Type B pancreatic cell (in vitro differentiated cells): Measurements from ENCODE around the gene ACAT2. TPM values are rescaled to one million over a fixed set of nuclear protein-coding genes. Genes with fewer than 3 reads are reported as not detected.
"Not testable (repeated sequence)": the region's sequence is repeated elsewhere in the genome, so short reads cannot be mapped to it uniquely, and the experiment has no call there.

Experiments used
- DNase-seq: peaks from one replicate; pipeline ENCODE4 v3.0.0; 2021; ENCODE audit warnings: mixed read lengths; ENCODE audit not compliant: unreplicated experiment; ENCODE audit errors: extremely low spot score
- H3K27ac Mint-ChIP-seq: 2 replicates; pipeline ENCODE4 v1.8.0; 2021; ENCODE audit warnings: mild to moderate bottlenecking, mixed read lengths
- H3K27me3 Mint-ChIP-seq: 2 replicates; pipeline ENCODE4 v1.8.0; 2021; ENCODE audit warnings: mixed read lengths
- H3K36me3 Mint-ChIP-seq: 2 replicates; pipeline ENCODE4 v1.8.0; 2021; ENCODE audit warnings: mixed read lengths
- H3K4me1 Mint-ChIP-seq: one replicate; pipeline ENCODE4 v1.8.0; 2021; ENCODE audit warnings: mixed read lengths; ENCODE audit not compliant: unreplicated experiment
- H3K4me3 Mint-ChIP-seq: 2 replicates; pipeline ENCODE4 v1.8.0; 2021; ENCODE audit warnings: mild to moderate bottlenecking, mixed read lengths
- H3K9me3 Mint-ChIP-seq: 2 replicates; pipeline ENCODE4 v1.8.0; 2021; ENCODE audit warnings: mixed read lengths
- CTCF ChIP-seq: fragments of 200-600 bp; sonication (generic); conservative IDR thresholded peaks from 2 replicates; pipeline ENCODE4 v1.5.0; 2021; ENCODE audit warnings: antibody characterized with exemption, mild to moderate bottlenecking
- long read RNA-seq: library from polyadenylated mRNA; unstranded; transcript quantifications from one replicate; pipeline ENCODE4 v2.0.0, GENCODE V29; 2020
- total RNA-seq: library from RNA; stranded (reverse); gene quantifications from 2 replicates; pipeline ENCODE4 v1.2.1, GENCODE V29; 2021; ENCODE audit warnings: low replicate concordance

The ACAT2 gene
- 38.4 and 67.4 TPM in 2 replicates for total RNA-seq
- long read RNA-seq, transcript ACAT2-201 (9 exons, 3,180 nt), result major isoform, 249 of 273 reads
- long read RNA-seq, partial matches to known transcripts, result 11 of 273 reads
- long read RNA-seq, other reads (novel, unspliced or antisense), result 12 of 273 reads

- H3K9me3 Mint-ChIP-seq, result no peaks in the 10 kb centered on the region
- H3K27me3 Mint-ChIP-seq, result no peaks in the 10 kb centered on the region
- peak within 1 kb of the TSS; percentile 95 for H3K4me3 Mint-ChIP-seq
- peak within 1 kb of the TSS; percentile 97 for H3K27ac Mint-ChIP-seq
- TF ChIP-seq CTCF, result no peak
- peaks cover 16% of the 10 kb centered on the region for H3K4me1 Mint-ChIP-seq
- peaks cover 30% of the 10 kb centered on the region for H3K36me3 Mint-ChIP-seq
- peak; percentile 94 for DNase-seq
These were observed at the start of gene ACAT2 for GRCh38 chr6:159761873-159762680. Gene ACAT2, plus strand, starts transcription at chr6:159762045. Its CDS starts 43 bp downstream, at chr6:159762088.

- DNase-seq, H3K36me3 Mint-ChIP-seq, H3K27ac Mint-ChIP-seq, H3K27me3 Mint-ChIP-seq, H3K4me1 Mint-ChIP-seq, H3K9me3 Mint-ChIP-seq, H3K4me3 Mint-ChIP-seq: not testable (repeated sequence)
These were observed 49.5 kb upstream of the ACAT2 start for GRCh38 chr6:159712389-159712788.

DNA sequence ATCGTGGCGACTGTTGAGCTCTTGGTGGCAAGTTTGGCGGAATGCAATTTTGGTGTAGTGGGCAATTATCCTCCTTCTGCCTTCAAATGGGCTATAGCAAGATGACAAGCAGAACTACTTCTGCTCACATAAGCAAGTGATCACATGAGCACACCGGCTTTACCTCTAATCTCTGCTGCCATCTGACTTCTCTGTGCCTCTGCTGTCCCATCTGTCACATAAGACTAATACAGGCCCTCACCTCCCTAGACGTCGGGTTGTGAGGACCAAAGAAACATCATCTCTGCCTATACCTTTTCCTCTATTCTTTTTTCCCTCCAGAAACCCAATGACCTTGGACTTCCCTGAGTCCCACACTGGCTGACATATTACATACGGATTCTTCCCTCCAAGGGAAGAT, 47.9 kb upstream of the ACAT2 start:
- no peak overlapping the region for H3K27ac Mint-ChIP-seq
- H3K4me3 Mint-ChIP-seq, result no peak overlapping the region
- TF ChIP-seq CTCF, result no peak
- no peak for DNase-seq
- H3K9me3 Mint-ChIP-seq, result no peaks in the 10 kb centered on the region
- H3K4me1 Mint-ChIP-seq, result no peaks in the 10 kb centered on the region
- peaks cover 5% of the 10 kb centered on the region for H3K36me3 Mint-ChIP-seq
- no peaks in the 10 kb centered on the region for H3K27me3 Mint-ChIP-seq

DNA sequence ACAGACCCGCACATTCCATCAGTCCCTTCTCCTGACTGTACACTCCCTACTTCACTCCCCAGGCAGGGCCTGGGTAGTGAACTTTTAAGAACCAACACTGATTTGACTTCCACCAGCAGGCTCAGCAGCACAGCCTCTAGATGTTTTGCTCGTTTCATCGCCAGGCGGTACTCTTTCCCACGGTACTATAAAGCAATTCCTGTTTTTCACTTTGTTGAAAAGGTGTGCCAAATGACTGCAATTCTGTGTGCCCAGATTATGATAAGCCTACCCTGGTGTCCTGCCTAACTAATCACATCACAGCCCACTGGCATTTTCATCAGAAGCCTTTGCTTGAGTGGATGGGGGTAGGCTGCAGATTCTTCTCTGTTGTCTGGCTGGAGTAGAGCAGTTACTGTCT, 47.4 kb upstream of the ACAT2 start:
- no peaks in the 10 kb centered on the region for H3K27me3 Mint-ChIP-seq
- no peak for DNase-seq
- H3K9me3 Mint-ChIP-seq, result no peaks in the 10 kb centered on the region
- no peaks in the 10 kb centered on the region for H3K4me1 Mint-ChIP-seq
- TF ChIP-seq CTCF, result no peak
- H3K27ac Mint-ChIP-seq, result no peak overlapping the region
- H3K36me3 Mint-ChIP-seq, result peaks cover 5% of the 10 kb centered on the region
- H3K4me3 Mint-ChIP-seq, result no peak overlapping the region

GRCh38 chr6:159715166-159715565, 46.7 kb upstream of the ACAT2 start:
- Mint-ChIP-seq H3K4me3 (no peak overlapping the region), H3K27ac (no peak overlapping the region), H3K9me3 (no peaks in the 10 kb centered on the region), H3K4me1 (no peaks in the 10 kb centered on the region), H3K36me3 (peaks cover 5% of the 10 kb centered on the region), H3K27me3 (no peaks in the 10 kb centered on the region)
- DNase-seq, result no peak
- no peak for TF ChIP-seq CTCF

- H3K27ac Mint-ChIP-seq, result no peak overlapping the region
- no peak overlapping the region for H3K4me3 Mint-ChIP-seq
- no peaks in the 10 kb centered on the region for H3K9me3 Mint-ChIP-seq
- TF ChIP-seq CTCF, result no peak
- no peaks in the 10 kb centered on the region for H3K27me3 Mint-ChIP-seq
- peaks cover 5% of the 10 kb centered on the region for H3K36me3 Mint-ChIP-seq
- H3K4me1 Mint-ChIP-seq, result no peaks in the 10 kb centered on the region
- DNase-seq, result no peak
These were observed 46.2 kb upstream of the ACAT2 start for GRCh38 chr6:159715605-159716004.
